Osteocyte (in vitro differentiated cells): Measurements from ENCODE around the gene ZNF418. TPM values are rescaled to one million over a fixed set of nuclear protein-coding genes. Genes with fewer than 3 reads are reported as not detected.
"Not testable (repeated sequence)": the region's sequence is repeated elsewhere in the genome, so short reads cannot be mapped to it uniquely, and the experiment has no call there.

Experiments used
- DNase-seq: peaks from one replicate; pipeline ENCODE4 v3.0.0; 2021; ENCODE audit warnings: mixed read lengths; ENCODE audit not compliant: unreplicated experiment; ENCODE audit errors: extremely low spot score
- H3K27ac Mint-ChIP-seq: one replicate; pipeline ENCODE4 v1.8.0; 2021; ENCODE audit warnings: mild to moderate bottlenecking, mixed read lengths; ENCODE audit not compliant: unreplicated experiment
- H3K27me3 Mint-ChIP-seq: one replicate; pipeline ENCODE4 v1.8.0; 2021; ENCODE audit warnings: mixed read lengths; ENCODE audit not compliant: unreplicated experiment
- H3K36me3 Mint-ChIP-seq: one replicate; pipeline ENCODE4 v1.8.0; 2021; ENCODE audit warnings: mixed read lengths; ENCODE audit not compliant: unreplicated experiment
- H3K4me1 Mint-ChIP-seq: one replicate; pipeline ENCODE4 v1.8.0; 2021; ENCODE audit warnings: mixed read lengths; ENCODE audit not compliant: unreplicated experiment
- H3K4me3 Mint-ChIP-seq: one replicate; pipeline ENCODE4 v1.8.0; 2021; ENCODE audit warnings: mild to moderate bottlenecking, moderate library complexity, mixed read lengths; ENCODE audit not compliant: unreplicated experiment
- H3K9me3 Mint-ChIP-seq: one replicate; pipeline ENCODE4 v1.8.0; 2021; ENCODE audit warnings: mixed read lengths; ENCODE audit not compliant: unreplicated experiment
- total RNA-seq: library from RNA; stranded (reverse); gene quantifications from 2 replicates; pipeline ENCODE4 v1.2.1, GENCODE V29; 2021
- TF ChIP-seq, protein P1 (sequence below): fragments of 200-600 bp; sonication (generic); IDR thresholded peaks from 2 replicates; pipeline ENCODE4 v1.5.0; 2021; ENCODE audit warnings: antibody characterized with exemption, mild to moderate bottlenecking, moderate library complexity

The ZNF418 gene
- total RNA-seq, 1 donor from 2014 or later = 12.0 TPM

DNA sequence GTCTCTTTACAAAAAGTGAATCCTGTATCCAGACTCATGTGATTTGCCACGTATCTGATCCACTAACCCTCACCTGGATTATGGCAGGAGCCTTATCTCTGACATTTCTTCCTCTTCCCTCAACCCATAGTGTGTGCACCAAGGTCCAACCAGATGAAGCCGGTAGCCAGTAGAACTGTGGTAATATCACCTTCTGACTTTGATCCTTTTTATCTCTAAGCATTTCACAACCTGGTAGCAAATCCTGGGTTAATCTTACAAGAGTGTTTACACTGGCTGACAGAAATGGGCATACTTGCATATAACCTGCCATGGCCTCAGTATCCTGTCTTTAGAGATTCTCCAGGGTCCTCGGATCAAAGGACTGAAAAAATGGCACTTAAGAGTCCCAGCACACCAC is 20.7 kb downstream of the ZNF418 start:
- Mint-ChIP-seq H3K9me3 (peaks cover 26% of the 10 kb centered on the region), H3K27ac (no peak overlapping the region), H3K27me3 (no peaks in the 10 kb centered on the region), H3K4me3 (peak overlapping the region; percentile 44), H3K4me1 (peaks cover 15% of the 10 kb centered on the region), H3K36me3 (peaks cover 65% of the 10 kb centered on the region)
- no peak for DNase-seq
- TF ChIP-seq, protein P1, sequence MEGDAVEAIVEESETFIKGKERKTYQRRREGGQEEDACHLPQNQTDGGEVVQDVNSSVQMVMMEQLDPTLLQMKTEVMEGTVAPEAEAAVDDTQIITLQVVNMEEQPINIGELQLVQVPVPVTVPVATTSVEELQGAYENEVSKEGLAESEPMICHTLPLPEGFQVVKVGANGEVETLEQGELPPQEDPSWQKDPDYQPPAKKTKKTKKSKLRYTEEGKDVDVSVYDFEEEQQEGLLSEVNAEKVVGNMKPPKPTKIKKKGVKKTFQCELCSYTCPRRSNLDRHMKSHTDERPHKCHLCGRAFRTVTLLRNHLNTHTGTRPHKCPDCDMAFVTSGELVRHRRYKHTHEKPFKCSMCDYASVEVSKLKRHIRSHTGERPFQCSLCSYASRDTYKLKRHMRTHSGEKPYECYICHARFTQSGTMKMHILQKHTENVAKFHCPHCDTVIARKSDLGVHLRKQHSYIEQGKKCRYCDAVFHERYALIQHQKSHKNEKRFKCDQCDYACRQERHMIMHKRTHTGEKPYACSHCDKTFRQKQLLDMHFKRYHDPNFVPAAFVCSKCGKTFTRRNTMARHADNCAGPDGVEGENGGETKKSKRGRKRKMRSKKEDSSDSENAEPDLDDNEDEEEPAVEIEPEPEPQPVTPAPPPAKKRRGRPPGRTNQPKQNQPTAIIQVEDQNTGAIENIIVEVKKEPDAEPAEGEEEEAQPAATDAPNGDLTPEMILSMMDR = no peak

DNA sequence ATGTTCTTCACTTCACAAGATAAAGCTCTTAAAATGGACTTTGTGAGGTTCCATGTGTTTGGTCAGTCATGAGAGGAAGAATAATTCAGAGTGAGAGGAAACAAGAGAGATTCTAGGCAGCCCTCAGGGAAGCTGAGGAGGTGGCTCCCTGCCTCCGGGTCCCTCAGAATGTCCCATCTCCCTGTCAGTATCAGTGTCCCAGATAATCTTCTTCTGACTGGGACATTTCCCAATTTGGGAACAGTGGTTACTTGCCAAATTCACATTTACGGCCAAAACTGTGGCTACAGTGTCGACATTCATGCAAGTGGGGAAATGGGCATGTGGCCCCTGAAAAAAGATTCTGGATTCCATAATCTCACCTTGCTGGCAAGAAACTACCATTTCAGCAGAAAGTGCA is 27.8 kb downstream of the ZNF418 start:
- DNase-seq = no peak
- H3K27ac Mint-ChIP-seq = no peak overlapping the region
- H3K27me3 Mint-ChIP-seq = no peaks in the 10 kb centered on the region
- H3K9me3 Mint-ChIP-seq = peaks cover 40% of the 10 kb centered on the region
- TF ChIP-seq, protein P1 = no peak
- H3K36me3 Mint-ChIP-seq = peaks cover 68% of the 10 kb centered on the region
- H3K4me3 Mint-ChIP-seq = no peak overlapping the region
- H3K4me1 Mint-ChIP-seq = no peaks in the 10 kb centered on the region

DNA sequence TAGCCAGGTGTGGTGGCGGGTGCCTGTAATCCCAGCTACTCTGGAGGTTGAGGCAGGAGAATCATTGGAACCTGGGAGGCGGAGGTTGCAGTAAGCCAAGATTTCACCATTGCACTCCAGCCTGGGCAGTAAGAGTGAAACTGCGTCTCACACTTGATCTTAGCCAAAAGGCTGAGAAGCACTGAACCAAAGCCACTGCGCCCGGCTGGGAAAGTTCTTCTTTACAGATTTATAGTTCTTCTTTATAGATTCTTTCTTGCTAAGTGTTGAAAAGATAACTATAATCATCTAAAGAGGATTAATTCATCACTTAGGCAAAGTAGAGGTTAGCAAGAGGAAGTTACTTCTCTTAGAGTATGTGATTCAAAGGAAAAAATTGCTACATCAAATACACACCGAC is 29.9 kb downstream of the ZNF418 start:
- TF ChIP-seq, protein P1 = no peak
- Mint-ChIP-seq H3K27ac (no peak overlapping the region), H3K27me3 (no peaks in the 10 kb centered on the region), H3K4me1 (no peaks in the 10 kb centered on the region), H3K36me3 (peaks cover 48% of the 10 kb centered on the region), H3K4me3 (no peak overlapping the region), H3K9me3 (peaks cover 25% of the 10 kb centered on the region)
- DNase-seq = no peak

DNA sequence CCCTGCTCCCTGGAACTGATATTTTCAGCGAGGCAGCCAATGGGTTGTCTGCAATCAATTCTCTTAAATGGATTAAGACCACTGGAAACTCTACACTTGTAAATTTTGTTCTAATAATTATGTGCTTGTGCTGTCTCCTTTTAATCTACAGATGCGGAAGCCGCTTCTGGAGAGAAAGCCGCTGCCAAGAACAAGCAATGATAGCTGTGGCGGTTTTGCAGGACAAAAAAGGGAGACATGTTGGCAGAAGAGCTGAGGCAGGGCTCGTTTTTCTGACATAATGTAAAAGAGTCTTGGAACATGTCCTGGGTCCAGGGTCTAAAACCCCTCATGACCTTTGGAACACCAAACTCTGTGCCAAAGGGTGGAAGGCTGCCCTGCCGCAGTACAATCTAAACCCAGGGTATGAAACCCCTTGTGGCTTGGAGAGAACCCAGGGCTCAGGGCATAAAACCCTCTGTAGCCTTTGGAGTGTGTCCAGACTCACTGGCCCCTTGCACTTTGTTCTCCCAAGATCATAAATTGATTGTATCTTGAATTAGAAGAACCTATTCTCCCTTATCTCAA is 31.5 kb downstream of the ZNF418 start:
- peaks cover 25% of the 10 kb centered on the region for H3K9me3 Mint-ChIP-seq
- TF ChIP-seq, protein P1 = no peak
- H3K4me1 Mint-ChIP-seq = no peaks in the 10 kb centered on the region
- H3K4me3 Mint-ChIP-seq = no peak overlapping the region
- H3K27ac Mint-ChIP-seq = no peak overlapping the region
- H3K36me3 Mint-ChIP-seq = peaks cover 38% of the 10 kb centered on the region
- no peaks in the 10 kb centered on the region for H3K27me3 Mint-ChIP-seq
- no peak for DNase-seq

DNA sequence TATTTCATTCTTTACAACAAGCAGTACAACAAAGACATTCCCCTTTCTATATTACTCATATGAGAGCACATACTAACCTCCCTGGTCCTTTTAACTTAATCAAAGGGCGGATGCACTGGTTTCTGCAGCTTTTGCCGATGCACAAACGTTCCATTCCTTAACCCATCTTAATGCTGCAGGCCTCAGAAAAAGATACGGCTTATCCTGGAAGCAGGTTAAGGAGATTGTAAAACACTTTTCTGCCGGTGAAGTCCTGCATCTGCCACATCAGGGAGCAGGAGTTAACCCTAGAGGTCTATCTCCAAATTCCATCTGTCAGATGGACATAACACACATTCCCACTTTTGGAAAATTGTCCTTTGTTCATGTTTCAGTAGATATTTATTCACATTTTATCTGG is 34.9 kb downstream of the ZNF418 start:
- Mint-ChIP-seq H3K9me3 (peaks cover 14% of the 10 kb centered on the region), H3K27ac (no peak overlapping the region), H3K4me3 (no peak overlapping the region), H3K36me3 (peaks cover 14% of the 10 kb centered on the region), H3K27me3 (no peaks in the 10 kb centered on the region), H3K4me1 (no peaks in the 10 kb centered on the region)
- DNase-seq = no peak
- TF ChIP-seq, protein P1 = no peak

DNA sequence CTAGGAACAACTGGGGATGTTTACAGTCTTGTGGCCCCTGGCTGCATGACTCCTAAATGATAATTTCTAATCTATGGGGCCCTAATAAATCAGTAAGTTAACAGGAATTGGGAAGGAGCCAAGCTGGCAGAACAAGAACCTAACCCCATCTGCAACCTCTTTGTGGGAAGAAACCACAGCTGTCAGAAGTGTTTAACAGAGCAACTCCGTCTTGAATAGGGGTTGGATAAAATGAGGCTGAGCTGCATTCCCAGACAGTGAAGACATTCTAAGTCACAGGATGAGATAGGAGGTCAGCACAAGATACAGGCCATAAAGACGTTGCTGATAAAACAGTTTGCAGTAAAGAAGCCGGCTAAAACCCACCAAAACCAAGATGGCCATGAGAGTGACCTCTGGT is 44.5 kb downstream of the ZNF418 start:
- not testable (repeated sequence) for DNase-seq, H3K27me3 Mint-ChIP-seq, H3K4me3 Mint-ChIP-seq, H3K27ac Mint-ChIP-seq
- Mint-ChIP-seq H3K9me3 (peaks cover 21% of the 10 kb centered on the region), H3K4me1 (peaks cover 20% of the 10 kb centered on the region), H3K36me3 (peaks cover 15% of the 10 kb centered on the region)
